ENCODE results near the gene CPEB3.

- no peak for TF ChIP-seq CTCF (IDR thresholded peaks at IDR 0.05)
- no peak for TF ChIP-seq POLR2A (IDR thresholded peaks at IDR 0.05)
Measured at GRCh38 chr10:92075829-92076228, 215.0 kb downstream of the CPEB3 start.

Data from heart left ventricle (tissue), 13 donors.